Neural cell (in vitro differentiated cells): ENCODE data around the gene TBRG1. TPM values are rescaled to one million over a fixed set of nuclear protein-coding genes. Genes with fewer than 3 reads are reported as not detected.

Source experiments
- H2AFZ ChIP-seq: fragments of 200-600, 300-800 bp; sonication (generic), shearing (Covaris generic); 2 replicates; pipeline ENCODE4 v1.6.0; 2014; ENCODE audit warnings: low read depth, mild to moderate bottlenecking, antibody characterized with exemption, low read length, moderate library complexity
- H3F3A ChIP-seq: fragments of 200-600 bp; shearing (Covaris generic); 2 replicates; pipeline ENCODE4 v1.6.1; 2016; ENCODE audit warnings: mild to moderate bottlenecking, moderate library complexity, mixed read lengths, antibody characterized with exemption, low read length; ENCODE audit not compliant: insufficient read depth, poor library complexity, severe bottlenecking
- H3K27ac ChIP-seq: fragments of 200-600, 300-800 bp; sonication (generic), shearing (Covaris generic); 2 replicates; pipeline ENCODE4 v1.5.1; 2014; ENCODE audit warnings: mild to moderate bottlenecking, low read length, moderate library complexity
- H3K27me3 ChIP-seq: fragments of 300-800, 200-600 bp; sonication (generic), shearing (Covaris generic); 2 replicates; pipeline ENCODE4 v1.6.0; 2014; ENCODE audit warnings: mild to moderate bottlenecking, low read depth, low read length, moderate library complexity; ENCODE audit not compliant: insufficient read depth
- H3K36me3 ChIP-seq: fragments of 300-800, 200-600 bp; sonication (generic), shearing (Covaris generic); 2 replicates; pipeline ENCODE4 v1.5.1; 2014; ENCODE audit warnings: mild to moderate bottlenecking, antibody characterized with exemption, low read length, moderate library complexity; ENCODE audit not compliant: insufficient read depth
- H3K4me2 ChIP-seq: fragments of 300-800, 200-600 bp; sonication (generic), shearing (Covaris generic); 2 replicates; pipeline ENCODE4 v1.6.0; 2014; ENCODE audit warnings: mild to moderate bottlenecking, low read length
- H3K4me3 ChIP-seq: fragments of 300-800, 200-600 bp; sonication (generic), shearing (Covaris generic); 2 replicates; pipeline ENCODE4 v1.5.1; 2014; ENCODE audit warnings: mild to moderate bottlenecking, low read length, moderate library complexity
- H3K79me2 ChIP-seq: fragments of 200-600 bp; shearing (Covaris generic); replicated peaks from 2 replicates; pipeline ENCODE4 v1.6.0; 2014; ENCODE audit warnings: mild to moderate bottlenecking, low read length, moderate library complexity; ENCODE audit not compliant: insufficient read depth
- H3K9ac ChIP-seq: fragments of 300-800, 200-600 bp; sonication (generic), shearing (Covaris generic); 2 replicates; pipeline ENCODE4 v1.6.1; 2016; ENCODE audit warnings: mild to moderate bottlenecking, low read length, mixed read lengths
- H3K9me2 ChIP-seq: fragments of 200-600 bp; shearing (Covaris generic); 2 replicates; pipeline ENCODE4 v1.6.1; 2016; ENCODE audit warnings: mild to moderate bottlenecking, low read length, mixed read lengths; ENCODE audit not compliant: insufficient read depth
- H3K9me3 ChIP-seq: fragments of 200-600, 300-800 bp; sonication (generic), shearing (Covaris generic); 2 replicates; pipeline ENCODE4 v1.6.1; 2016; ENCODE audit warnings: mild to moderate bottlenecking, mixed run types, low read length, moderate library complexity, mixed read lengths
- H4K20me1 ChIP-seq: fragments of 200-600 bp; shearing (Covaris generic); 2 replicates; pipeline ENCODE4 v1.6.1; 2016; ENCODE audit warnings: mild to moderate bottlenecking, mixed run types; ENCODE audit not compliant: insufficient read depth
- CTCF ChIP-seq: fragments of 450-650 bp; IDR thresholded peaks from 2 replicates; pipeline ENCODE4 v1.5.1; 2014; ENCODE audit warnings: antibody characterized with exemption, mild to moderate bottlenecking, moderate library complexity; ENCODE audit not compliant: poor library complexity, severe bottlenecking
- EP300 ChIP-seq: fragments of 450-650 bp; conservative IDR thresholded peaks from 2 replicates; pipeline ENCODE4 v1.6.1; 2014; ENCODE audit warnings: antibody characterized with exemption, mild to moderate bottlenecking, moderate library complexity; ENCODE audit not compliant: poor library complexity, severe bottlenecking
- EZH2 ChIP-seq: fragments of 200-600, 300-800 bp; shearing (Covaris generic), sonication (generic); IDR thresholded peaks from 2 replicates; pipeline ENCODE4 v1.6.1; 2014; ENCODE audit warnings: antibody characterized with exemption, low read length, borderline replicate concordance, mild to moderate bottlenecking; ENCODE audit not compliant: insufficient read depth, poor library complexity, severe bottlenecking
- MXI1 ChIP-seq: fragments of 450-650 bp; conservative IDR thresholded peaks from 2 replicates; pipeline ENCODE4 v1.6.1; 2014; ENCODE audit warnings: antibody characterized with exemption, mild to moderate bottlenecking; ENCODE audit not compliant: poor library complexity, severe bottlenecking
- POLR2AphosphoS5 ChIP-seq: IDR thresholded peaks from 2 replicates; pipeline ENCODE4 v1.6.1; 2012
- RAD21 ChIP-seq: fragments of 450-650 bp; conservative IDR thresholded peaks from 2 replicates; pipeline ENCODE4 v1.6.1; 2014; ENCODE audit warnings: antibody characterized with exemption, mild to moderate bottlenecking, moderate library complexity
- REST ChIP-seq: IDR thresholded peaks from 2 replicates; pipeline ENCODE4 v1.6.1; 2012; ENCODE audit warnings: borderline replicate concordance
- SMC3 ChIP-seq: fragments of 450-650 bp; conservative IDR thresholded peaks from 2 replicates; pipeline ENCODE4 v1.6.1; 2014; ENCODE audit warnings: antibody characterized with exemption, mild to moderate bottlenecking, moderate library complexity; ENCODE audit not compliant: poor library complexity
- TAF1 ChIP-seq: IDR thresholded peaks from 2 replicates; pipeline ENCODE4 v1.6.1; 2012; ENCODE audit warnings: low read depth
- polyA plus RNA-seq: library from polyadenylated mRNA; depleted of rRNA; stranded (reverse); fragments of >200 nt; gene quantifications from 2 replicates; pipeline ENCODE4 v1.2.3, GENCODE V29; 2014

Gene TBRG1
- polyA plus RNA-seq, 1 donor from 2014 or later, result 83.2 TPM

- Histone ChIP-seq H2AFZ (no peak overlapping the region), H3K4me3 (no peak overlapping the region), H3K79me2 (no peaks in the 10 kb centered on the region), H3K27ac (no peak overlapping the region), H3K4me2 (no peak overlapping the region), H3K36me3 (peaks cover 4% of the 10 kb centered on the region), H4K20me1 (no peaks in the 10 kb centered on the region), H3F3A (no peaks in the 10 kb centered on the region), H3K9me3 (no peaks in the 10 kb centered on the region), H3K27me3 (no peaks in the 10 kb centered on the region), H3K9ac (no peak overlapping the region), H3K9me2 (no peaks in the 10 kb centered on the region)
- no peak for TF ChIP-seq MXI1
- no peak for TF ChIP-seq EP300
- no peak for TF ChIP-seq CTCF
- TF ChIP-seq REST, result no peak
- TF ChIP-seq EZH2, result no peak
- TF ChIP-seq RAD21, result no peak
- TF ChIP-seq POLR2AphosphoS5, result no peak
- TF ChIP-seq TAF1, result no peak
- no peak for TF ChIP-seq SMC3
Measured at GRCh38 chr11:124639186-124639585, 16.5 kb downstream of the TBRG1 start.

DNA sequence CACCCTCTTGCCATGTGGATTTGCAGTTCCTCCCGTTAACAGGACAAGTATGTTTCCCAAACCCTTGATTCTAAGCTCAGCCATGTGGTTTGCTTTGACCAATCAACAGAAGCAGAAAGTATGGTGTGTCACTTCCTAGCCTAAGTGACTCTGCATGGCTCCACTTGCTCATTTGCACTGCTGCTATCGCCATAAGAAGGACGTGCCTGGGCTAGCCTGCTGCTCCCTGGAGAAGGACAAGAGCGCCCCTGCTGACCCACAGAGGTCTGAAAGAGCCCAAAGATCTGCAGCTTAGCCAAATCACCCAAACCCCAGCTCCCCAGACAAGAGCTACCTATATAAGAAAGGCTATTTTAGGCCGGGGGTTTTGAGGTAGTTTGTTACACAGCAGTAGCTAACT, 18.0 kb downstream of the TBRG1 start:
- Histone ChIP-seq H3K9me2 (no peaks in the 10 kb centered on the region), H3K79me2 (no peaks in the 10 kb centered on the region), H3K27me3 (no peaks in the 10 kb centered on the region), H3K4me3 (no peak overlapping the region), H3K9me3 (no peaks in the 10 kb centered on the region), H3K9ac (no peak overlapping the region), H3K36me3 (peaks cover 4% of the 10 kb centered on the region), H4K20me1 (no peaks in the 10 kb centered on the region), H2AFZ (no peak overlapping the region), H3K4me2 (no peak overlapping the region), H3K27ac (no peak overlapping the region), H3F3A (no peaks in the 10 kb centered on the region)
- no peak for TF ChIP-seq REST
- no peak for TF ChIP-seq RAD21
- no peak for TF ChIP-seq SMC3
- no peak for TF ChIP-seq TAF1
- TF ChIP-seq EZH2, result no peak
- TF ChIP-seq EP300, result no peak
- TF ChIP-seq CTCF, result no peak
- TF ChIP-seq POLR2AphosphoS5, result no peak
- no peak for TF ChIP-seq MXI1
